Mammary epithelial cell (primary cell): ENCODE results near the gene ASTE1.

Experiments used
- EZH2 ChIP-seq: IDR thresholded peaks from 2 replicates; pipeline ENCODE4 v1.6.1; 2012; ENCODE audit warnings: low read length, inconsistent platforms, borderline replicate concordance
- TF ChIP-seq, protein P1 (sequence below), 2 donors: IDR thresholded peaks in 1 of 2; conservative IDR thresholded peaks in 1 of 2; 2 replicates each; pipeline ENCODE4 v1.5.1; 2011 to 2012; ENCODE audit warnings: inconsistent platforms in 2 of 2, low read length in 2 of 2, mild to moderate bottlenecking in 2 of 2, control low read depth in 1 of 2, low read depth in 1 of 2; ENCODE audit not compliant: insufficient read depth in 1 of 2; ENCODE audit errors: extremely low read depth in 1 of 2

DNA sequence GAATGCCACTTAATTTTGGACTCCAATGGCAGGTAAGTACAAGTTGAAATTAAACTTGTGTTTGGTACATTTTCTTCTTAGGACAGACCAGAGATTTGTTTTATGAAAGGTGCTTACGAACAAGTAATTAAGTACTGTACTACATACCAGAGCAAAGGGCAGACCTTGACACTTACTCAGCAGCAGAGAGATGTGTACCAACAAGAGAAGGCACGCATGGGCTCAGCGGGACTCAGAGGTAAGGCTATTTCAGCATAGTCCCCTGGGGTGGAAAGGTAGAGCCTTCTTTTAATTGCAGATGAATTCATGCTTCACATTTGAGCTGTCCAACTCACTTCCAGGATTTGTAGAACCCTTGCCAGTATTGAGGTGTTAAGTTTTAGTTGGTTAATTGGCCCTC is 51.4 kb downstream of the ASTE1 start:
- TF ChIP-seq, protein P1, sequence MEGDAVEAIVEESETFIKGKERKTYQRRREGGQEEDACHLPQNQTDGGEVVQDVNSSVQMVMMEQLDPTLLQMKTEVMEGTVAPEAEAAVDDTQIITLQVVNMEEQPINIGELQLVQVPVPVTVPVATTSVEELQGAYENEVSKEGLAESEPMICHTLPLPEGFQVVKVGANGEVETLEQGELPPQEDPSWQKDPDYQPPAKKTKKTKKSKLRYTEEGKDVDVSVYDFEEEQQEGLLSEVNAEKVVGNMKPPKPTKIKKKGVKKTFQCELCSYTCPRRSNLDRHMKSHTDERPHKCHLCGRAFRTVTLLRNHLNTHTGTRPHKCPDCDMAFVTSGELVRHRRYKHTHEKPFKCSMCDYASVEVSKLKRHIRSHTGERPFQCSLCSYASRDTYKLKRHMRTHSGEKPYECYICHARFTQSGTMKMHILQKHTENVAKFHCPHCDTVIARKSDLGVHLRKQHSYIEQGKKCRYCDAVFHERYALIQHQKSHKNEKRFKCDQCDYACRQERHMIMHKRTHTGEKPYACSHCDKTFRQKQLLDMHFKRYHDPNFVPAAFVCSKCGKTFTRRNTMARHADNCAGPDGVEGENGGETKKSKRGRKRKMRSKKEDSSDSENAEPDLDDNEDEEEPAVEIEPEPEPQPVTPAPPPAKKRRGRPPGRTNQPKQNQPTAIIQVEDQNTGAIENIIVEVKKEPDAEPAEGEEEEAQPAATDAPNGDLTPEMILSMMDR (conservative IDR thresholded peaks at IDR 0.05 in 1 of 2, IDR thresholded peaks at IDR 0.05 in 1 of 2; ENCODE audit: extremely low read depth in 1 of 2, insufficient read depth in 1 of 2, low read depth in 1 of 2, low read length in 2 of 2) = no peak
- no peak for TF ChIP-seq EZH2
